HG02678 (cell line): ENCODE data around the gene MAPKAPK2.
"Not testable (repeated sequence)": the region's sequence is repeated elsewhere in the genome, so short reads cannot be mapped to it uniquely, and the experiment has no call there.

ENCODE experiments used
- ATAC-seq: cut with Tn5 transposase; IDR thresholded peaks from one replicate; pipeline ENCODE4 v1.9.1; 2021; ENCODE audit warnings: mild to moderate bottlenecking, moderate library complexity; ENCODE audit not compliant: unreplicated experiment

Gene MAPKAPK2

DNA sequence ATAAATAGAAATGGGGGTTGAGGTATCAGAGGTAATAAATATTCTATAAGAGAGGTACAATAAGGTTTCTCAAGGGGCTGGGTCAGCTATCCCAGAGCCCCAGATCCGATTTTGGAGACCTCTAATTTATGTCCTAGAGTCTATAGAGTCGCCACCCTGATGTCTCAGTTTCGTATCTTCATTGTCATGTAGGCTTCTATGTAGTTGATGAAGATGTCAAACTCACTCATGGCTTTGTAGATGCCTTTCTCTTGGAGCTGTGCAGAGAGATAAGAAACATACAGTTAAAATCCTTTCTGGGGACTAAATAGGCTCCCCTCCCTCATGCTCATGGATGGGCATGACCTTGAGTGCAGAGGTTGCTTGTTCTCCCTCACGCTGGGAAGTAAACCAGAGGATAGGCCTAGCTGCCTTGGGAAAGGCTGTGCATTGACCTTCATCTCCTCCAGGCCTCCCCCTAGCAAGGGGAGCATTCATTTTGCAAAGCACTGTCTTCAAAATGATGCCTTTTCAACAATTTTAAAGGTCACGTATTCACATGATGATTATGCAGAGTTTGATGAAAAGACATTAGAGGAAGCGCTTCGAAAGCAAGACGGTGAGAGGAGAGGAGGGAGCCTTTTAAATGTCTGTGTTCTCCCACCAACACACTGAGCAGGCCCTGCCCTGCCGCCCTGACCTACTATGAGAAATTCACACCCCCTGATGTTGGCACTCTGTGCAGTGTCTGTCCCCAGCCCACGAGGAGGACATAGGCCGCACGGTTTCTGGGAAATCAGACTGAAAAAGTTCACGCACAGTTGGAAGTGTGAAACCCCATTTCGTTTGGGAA is 84.0 kb downstream of the MAPKAPK2 start:
- ATAC-seq: peak; percentile 4

DNA sequence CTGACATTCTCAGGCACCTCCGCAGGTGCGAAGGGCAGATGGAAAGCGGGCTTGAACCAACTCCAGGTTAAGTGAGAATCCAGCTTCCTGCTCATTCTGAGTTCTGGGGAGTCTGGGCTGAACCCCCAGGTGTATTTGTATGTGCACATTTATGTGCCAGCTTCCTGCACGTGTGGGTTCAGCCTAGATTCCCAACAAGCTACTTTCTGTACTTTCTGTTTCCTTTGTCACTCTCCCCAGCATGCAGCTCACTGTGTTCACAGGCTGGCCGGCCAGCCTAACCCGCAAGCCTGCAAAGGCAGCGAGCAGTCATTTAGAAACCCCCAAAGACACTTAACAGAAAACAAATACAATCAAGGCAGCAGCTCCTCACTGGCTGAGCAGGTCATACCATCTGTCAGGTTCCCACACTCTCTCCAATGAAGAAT is 84.6 kb downstream of the MAPKAPK2 start:
- peak; percentile 74 for ATAC-seq

DNA sequence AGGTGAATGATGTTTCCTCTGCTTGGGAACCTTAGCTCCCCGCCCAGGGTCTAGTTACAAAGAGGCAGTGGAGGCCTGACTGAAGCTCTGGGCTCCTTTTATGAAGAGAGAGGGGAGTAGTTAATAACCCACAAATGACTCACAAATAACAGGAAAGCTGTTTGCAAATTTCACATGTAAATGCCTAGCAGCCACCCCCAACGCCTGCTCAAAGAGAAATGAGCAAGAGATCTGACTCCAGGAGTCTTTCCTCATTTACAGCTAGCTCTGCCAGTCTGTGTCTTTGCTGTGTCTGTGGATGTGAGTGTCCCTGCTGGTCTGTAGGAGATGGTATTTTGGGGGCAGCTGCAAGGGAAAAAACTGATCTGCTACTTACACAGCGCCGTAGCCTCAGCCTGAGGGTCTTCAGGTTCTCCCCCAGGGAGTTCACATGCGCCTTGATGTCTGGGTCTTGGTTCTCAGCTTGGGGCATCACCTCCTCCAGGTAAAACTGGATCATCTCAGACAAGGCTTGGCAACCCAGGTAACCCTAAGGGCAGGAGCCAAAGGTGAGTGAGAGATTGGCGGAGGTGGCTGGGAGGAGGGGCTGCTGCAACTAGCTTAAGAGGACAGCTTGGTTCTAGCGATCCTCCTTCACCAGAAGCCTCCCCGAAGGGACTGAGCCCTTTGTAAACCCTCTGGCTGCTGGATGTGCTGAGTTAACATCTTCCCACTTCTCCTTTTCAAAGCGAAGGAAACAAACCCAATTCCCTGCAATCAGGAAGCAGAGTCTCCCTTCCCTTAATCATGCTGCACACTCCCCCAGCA is 86.0 kb downstream of the MAPKAPK2 start, which contains the start of gene IL19:
TSS of gene IL19 (plus strand) at position 243 of the 807 bp plus-strand sequence. CDS start 65,890 bp downstream, outside the sequence.
- ATAC-seq: no peak

DNA sequence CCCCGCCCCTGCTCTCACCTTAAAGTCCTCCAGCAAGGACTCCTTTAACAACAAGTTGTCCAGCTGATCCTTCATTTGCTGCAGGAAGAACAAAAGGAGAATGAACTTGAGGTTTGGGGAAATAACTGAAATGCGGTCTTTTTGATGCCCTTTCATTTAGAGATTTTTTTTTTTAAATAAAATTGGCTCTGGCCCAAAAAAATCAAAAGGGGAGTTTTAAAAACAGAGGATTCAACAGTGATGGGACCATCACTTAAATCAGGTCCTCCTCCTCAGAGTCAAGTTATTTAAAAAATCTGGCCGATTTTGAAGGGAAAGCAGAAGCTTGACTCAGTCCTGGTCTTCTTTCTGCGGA is 86.6 kb downstream of the MAPKAPK2 start:
- no peak for ATAC-seq

DNA sequence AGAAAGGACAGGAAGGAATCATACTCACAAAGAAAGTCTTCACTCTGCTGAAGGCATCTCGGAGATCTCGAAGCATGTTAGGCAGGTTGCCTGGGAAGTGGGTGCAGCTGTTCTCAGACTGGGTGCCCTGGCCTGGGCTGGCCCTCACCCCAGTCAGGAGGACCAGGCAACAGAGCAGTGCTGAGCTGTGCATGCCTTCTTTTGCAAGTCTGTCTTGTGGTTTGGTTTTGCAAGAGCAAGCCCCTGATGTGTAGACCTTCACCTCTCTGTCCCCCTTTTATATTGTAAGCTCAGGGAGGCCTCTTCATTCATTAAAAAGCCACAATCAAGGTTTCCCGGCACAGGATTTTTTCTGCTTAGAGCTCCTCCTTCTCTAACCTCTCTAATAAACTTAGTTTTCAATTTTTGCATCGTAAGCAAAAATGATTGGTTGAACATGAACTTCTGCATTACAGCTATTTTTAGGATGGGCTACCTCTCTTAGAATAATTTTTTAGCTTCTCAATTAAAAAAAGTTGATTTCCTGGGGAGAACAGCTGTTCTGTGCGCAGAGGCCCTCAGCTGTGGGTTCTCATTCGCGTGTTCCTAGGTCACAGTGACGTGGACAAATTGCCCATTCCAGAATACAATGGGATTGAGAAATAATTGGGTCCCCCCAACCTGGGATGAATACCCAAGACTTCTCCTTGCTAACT is 87.7 kb downstream of the MAPKAPK2 start, which contains the start of gene IL10:
TSS of gene IL10 (minus strand) at position 252 of the 695 bp plus-strand sequence. CDS start at position 193, 59 bp downstream.
- no peak for ATAC-seq

DNA sequence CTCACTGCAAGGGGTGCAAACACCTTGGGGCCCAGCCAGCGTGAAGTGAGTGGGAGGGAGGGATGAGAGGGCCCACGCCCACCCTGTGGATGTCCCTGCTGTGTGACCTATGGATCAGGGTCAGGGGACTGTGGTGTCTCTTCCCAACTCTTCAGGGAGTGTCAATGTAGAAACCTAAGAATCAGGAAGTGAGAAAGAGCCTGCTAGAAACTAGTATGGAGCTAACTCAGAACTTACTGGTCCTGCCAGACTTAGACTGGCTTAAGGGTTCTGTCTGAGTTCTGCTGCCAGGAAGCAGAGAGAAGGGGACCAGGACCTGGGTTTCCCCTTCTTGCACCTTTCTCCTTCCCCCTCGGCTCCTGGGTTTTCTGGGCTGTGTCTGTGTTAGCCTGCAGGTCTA is 89.4 kb downstream of the MAPKAPK2 start:
- no peak for ATAC-seq

DNA sequence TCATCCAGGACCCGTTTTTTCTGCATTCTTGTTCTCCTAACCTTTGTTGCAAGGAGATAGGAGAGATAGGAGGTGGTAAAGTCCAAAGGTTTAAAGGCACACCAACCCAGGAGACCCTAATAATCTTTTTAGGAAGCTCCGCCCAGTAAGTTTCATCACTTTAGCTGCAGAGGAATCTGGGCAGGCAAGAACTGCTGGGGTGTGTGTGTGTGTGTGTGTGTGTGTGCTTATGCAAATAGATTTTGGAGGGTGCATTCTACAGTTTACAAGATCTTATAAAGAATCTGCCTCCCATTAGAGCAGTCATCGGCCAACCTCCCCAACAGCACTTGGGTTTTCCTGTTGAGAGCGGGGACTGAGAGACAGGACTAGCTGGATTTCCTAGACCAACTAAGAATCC is 91.5 kb downstream of the MAPKAPK2 start:
- no peak for ATAC-seq

DNA sequence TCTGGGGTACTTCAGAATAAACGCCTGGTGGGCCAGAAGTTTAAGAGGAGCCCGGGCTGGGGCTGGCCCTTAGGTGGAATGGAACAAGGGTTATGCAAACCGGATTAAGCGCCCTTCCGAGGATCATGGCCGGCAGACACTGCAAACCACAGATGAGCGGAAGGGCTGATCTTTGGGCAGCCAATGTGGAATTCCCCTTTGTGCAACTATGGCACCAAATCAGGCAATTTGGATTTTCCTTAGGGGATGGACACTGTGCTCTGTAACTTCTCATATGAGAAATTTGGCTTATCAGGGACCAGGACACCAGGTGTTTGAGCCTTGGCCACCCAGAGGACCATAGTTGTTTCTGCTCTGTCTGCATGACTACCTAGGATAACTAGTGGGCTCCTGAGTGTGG is 93.3 kb downstream of the MAPKAPK2 start:
- no peak for ATAC-seq

DNA sequence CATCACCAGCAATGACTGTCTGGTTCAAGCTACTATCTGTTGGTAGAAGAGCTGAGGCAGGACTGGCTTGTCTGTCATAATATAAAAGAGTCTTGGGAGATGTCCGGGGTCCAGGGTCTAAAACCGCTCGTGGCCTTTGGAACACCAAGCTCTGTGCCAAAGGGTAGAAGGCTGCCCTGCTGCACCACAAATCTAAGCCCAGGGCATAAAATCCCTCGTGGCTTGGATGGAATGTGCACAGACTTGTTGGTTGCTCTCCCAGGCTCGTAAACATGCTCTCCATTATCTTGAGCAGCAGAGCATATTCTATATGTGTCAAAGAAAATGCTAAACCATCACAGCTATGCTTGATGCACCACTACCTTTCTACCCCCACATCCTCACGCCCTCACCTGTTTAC is 94.2 kb downstream of the MAPKAPK2 start:
- not testable (repeated sequence) for ATAC-seq

DNA sequence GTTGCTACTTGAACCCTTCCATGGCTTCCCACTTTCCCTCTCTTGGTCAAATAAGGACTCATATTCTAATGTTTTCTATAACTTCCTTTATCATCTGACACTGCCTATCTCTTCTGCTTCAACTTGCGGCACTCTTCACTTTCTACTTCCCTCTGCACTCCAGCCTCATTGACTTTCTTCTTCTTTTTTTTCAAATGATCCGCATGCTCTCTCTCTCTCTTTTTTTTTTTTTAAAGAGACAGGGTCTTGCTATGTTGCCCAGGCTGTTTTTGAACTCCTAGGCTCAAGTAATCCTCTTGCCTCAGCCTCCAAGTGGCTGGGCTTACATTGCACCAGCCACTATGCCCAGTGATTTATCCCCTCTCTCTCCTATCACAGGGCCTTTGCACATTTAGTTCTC is 94.9 kb downstream of the MAPKAPK2 start:
- ATAC-seq: no peak

DNA sequence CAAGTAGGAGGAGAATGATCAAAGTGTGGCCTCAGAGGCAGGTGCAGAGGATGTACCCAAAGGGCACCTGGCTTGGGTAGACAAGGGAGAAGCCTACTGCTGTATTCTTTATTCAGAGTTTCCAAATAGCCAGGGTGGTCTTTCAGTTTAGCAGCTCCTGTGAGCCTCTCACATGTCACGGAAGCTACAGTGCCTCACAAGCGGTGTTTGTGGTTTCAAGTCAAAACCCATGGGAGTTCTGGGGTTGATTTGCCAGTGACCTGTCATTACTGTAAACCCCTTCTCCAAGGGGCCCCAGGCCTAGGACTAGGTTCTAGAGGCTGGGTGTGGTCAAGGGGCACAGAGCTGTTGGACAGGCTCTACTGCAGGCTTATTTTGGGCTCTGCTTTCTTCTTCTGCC is 97.7 kb downstream of the MAPKAPK2 start:
- ATAC-seq: peak; percentile 70

DNA sequence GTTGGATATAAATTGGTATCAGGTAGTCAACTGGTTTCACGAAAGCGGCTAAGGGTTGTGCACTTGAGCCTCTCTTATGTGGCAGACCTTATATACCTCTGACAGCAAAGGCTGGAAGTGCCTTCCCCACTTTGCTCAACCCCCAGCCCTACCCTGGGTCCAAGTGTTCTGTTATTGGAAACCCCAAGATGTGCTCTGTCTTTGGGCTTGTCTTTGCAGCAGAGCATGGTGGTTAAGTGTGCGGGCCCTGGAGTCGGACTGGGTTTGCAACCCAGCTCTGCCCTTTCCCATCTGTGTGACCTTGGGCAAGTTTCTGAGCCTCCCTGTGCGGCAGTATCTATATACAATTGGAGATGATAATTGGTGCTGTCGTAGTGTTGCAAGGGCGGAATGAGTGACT is 98.8 kb downstream of the MAPKAPK2 start:
- ATAC-seq: no peak
